ENCODE results near the gene TRIM41.
"Not testable (repeated sequence)": the region's sequence is repeated elsewhere in the genome, so short reads cannot be mapped to it uniquely, and the experiment has no call there.

TRIM41 gene

DNA sequence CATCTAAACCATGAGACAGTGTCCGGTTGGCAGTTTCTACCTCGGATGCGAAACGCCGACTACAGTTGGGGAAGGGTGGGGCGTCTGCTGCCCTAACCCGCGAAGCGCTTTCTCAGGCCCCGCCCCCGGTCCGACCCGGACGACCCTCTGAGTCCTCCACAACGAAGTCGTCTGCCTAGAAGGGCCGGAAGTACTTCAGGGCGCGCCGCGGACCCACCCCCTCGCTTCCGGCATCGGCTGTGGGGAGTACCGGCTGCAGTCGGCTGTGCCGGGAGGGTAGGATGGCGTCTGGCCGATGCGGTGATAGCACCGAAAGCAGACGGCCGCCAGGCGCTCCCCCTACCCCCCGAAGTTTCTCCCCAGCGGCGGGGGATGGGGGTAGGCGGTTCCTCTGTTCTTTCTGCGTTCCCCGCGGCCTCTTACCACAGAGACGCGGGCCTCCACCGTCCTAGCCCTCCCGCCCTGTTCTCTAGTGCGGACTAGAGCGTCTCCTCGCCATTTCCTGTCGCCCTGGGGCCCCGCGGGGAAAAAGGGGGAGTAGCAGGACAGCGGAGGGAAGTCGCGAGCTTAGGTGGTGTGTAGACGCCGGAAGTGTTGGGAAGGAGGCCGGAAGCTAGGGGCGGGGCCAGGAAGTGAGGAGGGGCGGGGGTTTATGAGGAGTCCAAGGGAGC is at the start of gene TRIM41:
TSS of gene TRIM41 (plus strand) at position 224 of the 671 bp plus-strand sequence. CDS start 719 bp downstream, outside the sequence.
- no peaks in the 10 kb centered on the region for H3K9me3 ChIP-seq (ENCODE audit: control insufficient read depth, insufficient read depth, low read depth, low read length)
- H3K4me3 ChIP-seq (ENCODE audit: low read depth, low read length) = peak within 1 kb of the TSS; percentile 83
- H3K36me3 ChIP-seq (ENCODE audit: control insufficient read depth, insufficient read depth, low read length) = peaks cover 15% of the 10 kb centered on the region
- H3K27me3 ChIP-seq (ENCODE audit: control insufficient read depth, insufficient read depth, low read length) = no peaks in the 10 kb centered on the region
- H3K4me1 ChIP-seq (ENCODE audit: control insufficient read depth, insufficient read depth, low read length) = peaks cover 9% of the 10 kb centered on the region; the same call in 1 of the 2 replicates
- H3K27ac ChIP-seq (ENCODE audit: low read depth, low read length) = peak within 1 kb of the TSS; percentile 87
- H3K9ac ChIP-seq (ENCODE audit: low read length) = peak within 1 kb of the TSS; percentile 87

DNA sequence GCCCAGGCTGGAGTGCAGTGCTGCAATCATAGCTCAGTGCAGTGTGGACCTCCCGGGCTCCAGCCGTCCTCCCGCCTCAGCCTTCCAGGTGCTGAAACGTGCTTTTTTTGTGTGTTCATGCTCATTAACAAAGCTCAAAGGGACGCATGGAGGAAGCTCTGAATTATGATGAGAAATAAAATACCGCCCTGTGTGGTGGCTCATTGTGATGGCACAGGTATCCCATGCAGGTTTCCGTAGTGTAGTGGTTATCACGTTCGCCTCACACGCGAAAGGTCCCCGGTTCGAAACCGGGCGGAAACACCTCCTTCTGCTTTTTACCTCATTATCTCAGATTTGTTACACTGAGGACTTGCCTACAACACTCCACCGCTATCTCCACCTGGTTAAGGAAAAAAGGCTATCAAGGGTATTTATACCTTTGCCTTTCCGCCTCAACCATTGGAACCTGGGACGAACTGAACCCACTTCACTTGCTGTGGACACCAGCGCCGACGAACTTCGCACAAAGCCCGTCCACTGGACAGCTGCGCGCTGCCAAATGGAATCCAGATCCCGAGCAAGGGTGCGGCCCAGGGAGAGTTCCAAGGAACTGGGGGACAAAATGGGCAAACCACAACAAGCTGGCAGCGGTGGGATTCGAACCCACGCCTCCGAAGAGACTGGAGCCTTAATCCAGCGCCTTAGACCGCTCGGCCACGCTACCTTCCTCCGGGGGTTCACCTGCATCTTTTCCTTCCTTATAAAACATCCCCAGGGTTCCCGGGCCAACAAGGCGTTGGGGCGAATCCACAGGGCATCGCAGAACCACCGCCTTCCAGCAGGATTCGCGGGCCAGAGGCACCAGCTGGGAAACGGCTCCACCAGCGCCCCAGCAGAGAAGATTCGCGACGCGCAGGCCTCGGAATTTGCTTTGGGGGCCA is 49.4 kb upstream of the TRIM41 start:
- peak overlapping the region; percentile 64 for H3K4me3 ChIP-seq (ENCODE audit: low read depth, low read length)
- peak overlapping the region; percentile 45 for H3K9ac ChIP-seq (ENCODE audit: low read length)
- H3K27ac ChIP-seq (ENCODE audit: low read depth, low read length) = no peak overlapping the region
- H3K9me3 ChIP-seq (ENCODE audit: control insufficient read depth, insufficient read depth, low read depth, low read length) = no peaks in the 10 kb centered on the region
- peaks cover 37% of the 10 kb centered on the region for H3K27me3 ChIP-seq (ENCODE audit: control insufficient read depth, insufficient read depth, low read length)
- H3K36me3 ChIP-seq (ENCODE audit: control insufficient read depth, insufficient read depth, low read length) = no peaks in the 10 kb centered on the region
- no peaks in the 10 kb centered on the region for H3K4me1 ChIP-seq (ENCODE audit: control insufficient read depth, insufficient read depth, low read length)

DNA sequence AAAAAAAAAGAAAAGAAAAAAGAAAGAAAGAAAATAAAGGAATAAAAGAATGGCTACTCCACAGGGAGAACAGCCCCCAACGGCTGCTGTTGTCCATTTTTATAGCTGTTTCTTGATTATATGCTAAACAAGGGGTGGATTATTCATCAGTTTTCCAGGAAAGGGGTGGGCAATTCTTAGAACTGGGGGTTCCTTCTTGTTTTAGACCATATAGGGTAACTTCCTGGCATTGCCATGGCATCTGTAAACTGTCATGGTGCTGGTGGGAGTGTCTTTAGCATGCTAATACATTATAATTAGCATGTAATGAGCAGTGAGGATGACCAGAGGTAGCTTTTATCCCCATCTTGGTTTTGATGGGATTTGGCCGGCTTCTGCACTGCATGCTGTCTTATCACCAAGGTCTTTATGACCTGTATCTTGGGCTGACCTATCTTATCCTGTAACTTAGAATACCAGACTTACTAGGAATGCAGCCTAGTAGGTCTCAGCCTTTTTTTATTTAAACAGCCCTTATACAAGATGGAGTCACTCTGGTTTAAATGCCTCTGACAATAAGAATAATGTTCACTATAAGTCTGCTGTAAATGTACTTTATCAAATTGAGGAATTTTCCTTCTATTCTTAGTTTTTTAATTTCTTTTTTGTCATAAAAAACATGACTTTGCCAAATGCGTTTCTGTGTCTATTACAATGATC is 46.7 kb upstream of the TRIM41 start:
- H3K4me3 ChIP-seq (ENCODE audit: low read depth, low read length) = no peak overlapping the region
- no peaks in the 10 kb centered on the region for H3K4me1 ChIP-seq (ENCODE audit: control insufficient read depth, insufficient read depth, low read length)
- H3K36me3 ChIP-seq (ENCODE audit: control insufficient read depth, insufficient read depth, low read length) = no peaks in the 10 kb centered on the region
- H3K27ac ChIP-seq (ENCODE audit: low read depth, low read length) = no peak overlapping the region
- peaks cover 22% of the 10 kb centered on the region for H3K27me3 ChIP-seq (ENCODE audit: control insufficient read depth, insufficient read depth, low read length)
- H3K9me3 ChIP-seq (ENCODE audit: control insufficient read depth, insufficient read depth, low read depth, low read length) = no peaks in the 10 kb centered on the region
- no peak overlapping the region for H3K9ac ChIP-seq (ENCODE audit: low read length)

DNA sequence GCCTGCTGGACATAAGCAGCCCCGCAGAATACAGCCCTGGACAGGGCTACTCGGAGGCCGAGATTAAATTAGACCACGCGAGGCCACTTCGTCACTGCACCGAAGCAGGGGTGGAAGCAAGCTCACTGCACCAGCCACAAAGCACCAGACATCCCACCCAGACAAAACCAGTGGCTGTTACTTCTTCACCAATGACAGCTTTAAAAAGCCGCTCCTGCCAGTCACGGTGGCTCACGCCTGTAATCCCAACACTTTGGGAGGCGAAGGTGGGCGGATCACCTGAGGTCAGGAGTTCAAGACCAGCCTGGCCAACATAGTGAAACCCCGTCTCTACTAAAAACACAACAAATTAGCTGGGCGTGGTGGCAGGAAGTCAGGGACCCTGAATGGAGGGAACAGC is 45.5 kb upstream of the TRIM41 start:
- H3K27me3 ChIP-seq (ENCODE audit: control insufficient read depth, insufficient read depth, low read length) = peaks cover 11% of the 10 kb centered on the region
- not testable (repeated sequence) for H3K9ac ChIP-seq (ENCODE audit: low read length); H3K36me3 ChIP-seq (ENCODE audit: control insufficient read depth, insufficient read depth, low read length); H3K9me3 ChIP-seq (ENCODE audit: control insufficient read depth, insufficient read depth, low read depth, low read length); H3K4me1 ChIP-seq (ENCODE audit: control insufficient read depth, insufficient read depth, low read length); H3K27ac ChIP-seq (ENCODE audit: low read depth, low read length); H3K4me3 ChIP-seq (ENCODE audit: low read depth, low read length)

DNA sequence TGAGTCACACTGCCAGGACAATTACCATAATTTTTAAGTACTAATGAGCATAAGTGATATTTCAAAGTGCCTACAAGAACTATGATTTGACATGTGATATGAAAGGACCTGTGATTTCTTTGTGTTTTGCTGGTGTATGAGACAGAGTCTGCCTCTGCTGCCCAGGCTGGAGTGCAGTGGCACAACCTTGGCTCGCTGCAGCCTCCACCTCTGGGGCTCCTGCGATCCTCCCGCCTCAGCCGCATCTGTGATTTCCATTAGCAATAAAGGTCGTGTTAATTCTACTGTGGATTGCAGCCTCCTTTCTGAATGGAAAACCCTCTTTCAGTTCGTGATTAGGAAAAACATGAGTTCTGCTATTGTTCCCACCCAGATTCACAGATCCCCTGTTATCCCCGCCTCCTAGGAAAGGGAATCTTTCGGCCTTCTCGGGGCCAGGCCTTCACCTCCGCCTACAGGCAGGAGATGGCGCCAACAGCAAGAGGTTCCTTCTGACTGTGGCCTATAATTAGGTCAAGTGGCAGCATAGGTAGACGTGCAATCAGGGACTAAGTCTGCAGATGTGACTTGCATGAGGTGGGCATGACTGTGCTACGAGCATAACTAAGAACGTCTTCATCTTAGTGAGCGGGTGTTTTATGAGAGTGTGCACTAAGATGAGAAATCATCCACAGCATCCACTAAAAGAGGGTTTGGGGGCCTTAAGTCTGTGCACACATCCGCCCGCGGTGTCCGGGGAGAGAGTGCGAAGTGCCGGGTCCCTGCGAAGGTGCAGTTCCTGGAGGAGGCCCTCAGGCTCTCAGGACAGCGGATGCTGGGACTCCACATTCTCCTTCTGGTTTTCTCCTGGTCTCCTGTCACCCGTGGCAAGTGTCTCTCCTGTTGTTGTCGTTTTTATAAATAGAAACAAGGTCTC is 41.2 kb upstream of the TRIM41 start:
- Histone ChIP-seq H3K36me3 (ENCODE audit: control insufficient read depth, insufficient read depth, low read length) (no peaks in the 10 kb centered on the region), H3K27me3 (ENCODE audit: control insufficient read depth, insufficient read depth, low read length) (peaks cover 3% of the 10 kb centered on the region; the same call in 1 of the 2 replicates), H3K27ac (ENCODE audit: low read depth, low read length) (no peak overlapping the region), H3K4me1 (ENCODE audit: control insufficient read depth, insufficient read depth, low read length) (no peaks in the 10 kb centered on the region), H3K4me3 (ENCODE audit: low read depth, low read length) (peak overlapping the region; percentile 13; the same call in 1 of the 2 replicates), H3K9me3 (ENCODE audit: control insufficient read depth, insufficient read depth, low read depth, low read length) (no peaks in the 10 kb centered on the region), H3K9ac (ENCODE audit: low read length) (no peak overlapping the region)

DNA sequence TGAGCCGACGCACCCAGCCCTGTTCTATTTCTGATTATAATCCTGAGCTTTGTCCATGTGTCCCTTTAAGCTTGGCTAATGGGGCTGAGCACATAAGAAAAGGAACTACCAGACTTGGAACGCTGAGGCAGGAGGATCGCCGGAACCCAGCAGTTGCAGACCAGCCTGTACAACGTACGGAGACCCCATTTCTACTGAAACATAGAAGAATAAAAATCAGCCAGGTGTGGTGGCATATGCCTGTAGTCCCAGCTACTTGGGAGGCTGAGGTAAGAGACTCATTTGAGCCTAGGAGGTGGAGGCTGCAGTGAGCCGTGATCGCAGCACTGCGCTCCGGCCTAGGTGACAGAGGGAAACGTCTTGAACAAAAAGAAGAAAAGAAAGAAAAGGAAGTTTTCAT is 40.4 kb upstream of the TRIM41 start:
- Histone ChIP-seq H3K9me3 (ENCODE audit: control insufficient read depth, insufficient read depth, low read depth, low read length) (no peaks in the 10 kb centered on the region), H3K27ac (ENCODE audit: low read depth, low read length) (no peak overlapping the region), H3K36me3 (ENCODE audit: control insufficient read depth, insufficient read depth, low read length) (no peaks in the 10 kb centered on the region), H3K4me1 (ENCODE audit: control insufficient read depth, insufficient read depth, low read length) (no peaks in the 10 kb centered on the region), H3K4me3 (ENCODE audit: low read depth, low read length) (no peak overlapping the region), H3K27me3 (ENCODE audit: control insufficient read depth, insufficient read depth, low read length) (peaks cover 3% of the 10 kb centered on the region; the same call in 1 of the 2 replicates), H3K9ac (ENCODE audit: low read length) (no peak overlapping the region)

DNA sequence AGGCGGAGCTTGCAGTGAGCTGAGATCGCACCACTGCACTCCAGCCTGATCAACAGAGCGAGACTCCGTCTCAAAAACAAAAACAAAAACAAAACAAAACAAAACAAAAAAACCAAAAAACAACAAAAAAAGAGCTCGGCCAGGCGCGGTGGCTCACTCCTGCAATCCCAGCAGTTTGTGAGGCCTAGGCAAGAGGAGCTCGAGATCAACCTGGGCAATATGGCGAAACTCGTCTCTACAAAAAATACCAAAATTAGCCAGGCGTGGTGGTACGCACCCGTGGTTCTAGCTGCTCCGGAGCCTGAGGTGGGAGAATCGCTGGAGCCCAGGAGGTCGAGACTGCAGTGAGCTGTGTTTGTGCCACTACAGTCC is 38.2 kb upstream of the TRIM41 start:
- H3K27ac ChIP-seq (ENCODE audit: low read depth, low read length) = no peak overlapping the region
- no peaks in the 10 kb centered on the region for H3K4me1 ChIP-seq (ENCODE audit: control insufficient read depth, insufficient read depth, low read length)
- H3K27me3 ChIP-seq (ENCODE audit: control insufficient read depth, insufficient read depth, low read length) = peaks cover 11% of the 10 kb centered on the region
- no peaks in the 10 kb centered on the region for H3K36me3 ChIP-seq (ENCODE audit: control insufficient read depth, insufficient read depth, low read length)
- H3K4me3 ChIP-seq (ENCODE audit: low read depth, low read length) = peak overlapping the region; percentile 59; the same call in 1 of the 2 replicates
- H3K9me3 ChIP-seq (ENCODE audit: control insufficient read depth, insufficient read depth, low read depth, low read length) = no peaks in the 10 kb centered on the region
- H3K9ac ChIP-seq (ENCODE audit: low read length) = no peak overlapping the region

DNA sequence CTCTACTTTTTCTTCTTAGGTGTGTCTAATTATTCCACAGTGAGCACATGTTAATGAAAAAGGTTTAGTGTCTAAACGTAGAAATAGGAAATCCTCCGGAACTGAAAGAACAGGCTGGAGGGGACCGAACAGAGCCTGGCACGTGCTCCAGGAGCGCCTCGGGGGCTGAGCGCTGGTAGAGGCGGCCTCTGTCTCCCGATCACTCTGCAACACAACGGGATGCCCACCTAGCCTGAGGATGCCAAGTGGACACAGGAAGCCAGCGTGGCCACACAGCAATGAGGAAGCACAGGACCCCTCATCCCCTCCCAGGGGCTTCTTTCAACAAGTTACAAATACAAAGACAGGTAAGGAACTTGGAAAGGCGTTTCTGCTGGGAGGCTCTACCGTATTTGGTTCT is 37.5 kb upstream of the TRIM41 start:
- Histone ChIP-seq H3K36me3 (ENCODE audit: control insufficient read depth, insufficient read depth, low read length) (no peaks in the 10 kb centered on the region), H3K27ac (ENCODE audit: low read depth, low read length) (no peak overlapping the region), H3K9ac (ENCODE audit: low read length) (no peak overlapping the region), H3K27me3 (ENCODE audit: control insufficient read depth, insufficient read depth, low read length) (peaks cover 17% of the 10 kb centered on the region), H3K4me1 (ENCODE audit: control insufficient read depth, insufficient read depth, low read length) (0 out of 2 replicates have a peak, but pooled peaks cover 4% of the 10 kb centered on the region), H3K9me3 (ENCODE audit: control insufficient read depth, insufficient read depth, low read depth, low read length) (no peaks in the 10 kb centered on the region), H3K4me3 (ENCODE audit: low read depth, low read length) (no peak overlapping the region)

DNA sequence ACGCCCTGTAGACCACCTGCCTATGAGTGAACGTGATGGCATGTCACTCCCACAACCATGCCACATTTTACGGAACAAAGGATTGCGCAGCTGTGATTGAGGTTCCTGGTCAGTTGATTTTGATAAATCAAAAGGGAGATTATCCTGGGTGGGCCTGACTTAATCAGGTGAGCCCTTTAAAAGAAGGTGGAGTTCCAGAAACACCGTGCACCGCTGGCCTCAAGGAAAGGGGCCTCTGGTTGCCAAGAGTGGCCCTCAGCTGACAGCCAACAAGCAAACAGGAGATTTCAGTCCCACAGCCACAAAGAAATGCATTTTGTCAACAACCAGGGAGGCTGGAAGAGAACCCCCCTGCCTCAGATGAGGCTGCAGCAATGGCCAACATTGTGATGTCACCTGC is 37.1 kb upstream of the TRIM41 start:
- Histone ChIP-seq H3K9me3 (ENCODE audit: control insufficient read depth, insufficient read depth, low read depth, low read length) (no peaks in the 10 kb centered on the region), H3K4me1 (ENCODE audit: control insufficient read depth, insufficient read depth, low read length) (0 out of 2 replicates have a peak, but pooled peaks cover 4% of the 10 kb centered on the region), H3K4me3 (ENCODE audit: low read depth, low read length) (no peak overlapping the region), H3K9ac (ENCODE audit: low read length) (no peak overlapping the region), H3K27me3 (ENCODE audit: control insufficient read depth, insufficient read depth, low read length) (peaks cover 22% of the 10 kb centered on the region), H3K36me3 (ENCODE audit: control insufficient read depth, insufficient read depth, low read length) (no peaks in the 10 kb centered on the region), H3K27ac (ENCODE audit: low read depth, low read length) (no peak overlapping the region)

DNA sequence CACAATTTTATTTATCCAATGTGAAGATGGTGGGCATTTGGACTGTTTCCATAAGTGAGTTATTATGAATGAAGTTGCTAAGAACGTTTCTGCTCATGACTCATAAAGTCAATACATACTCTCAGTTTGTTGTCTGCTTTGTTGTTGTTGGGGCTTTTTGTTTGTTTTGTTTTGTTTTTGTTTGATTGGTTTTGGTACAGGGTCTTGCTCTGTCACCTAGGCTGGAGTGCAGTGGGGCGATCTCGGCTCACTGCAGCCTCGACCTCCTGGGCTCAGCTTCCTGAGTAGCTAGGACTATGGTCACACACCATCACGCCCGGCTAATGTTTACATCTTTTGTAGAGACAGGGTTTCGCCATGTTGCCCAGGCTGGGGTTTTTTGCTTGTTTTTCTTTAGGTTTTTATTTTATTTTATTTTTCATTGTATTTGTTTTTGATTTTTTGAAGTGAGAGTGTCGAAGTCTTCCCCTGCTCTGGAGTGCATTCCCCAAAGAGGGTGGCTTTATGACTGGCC is 36.0 kb upstream of the TRIM41 start:
- H3K4me1 ChIP-seq (ENCODE audit: control insufficient read depth, insufficient read depth, low read length) = 0 out of 2 replicates have a peak, but pooled peaks cover 4% of the 10 kb centered on the region
- peak overlapping the region; percentile 26 for H3K9ac ChIP-seq (ENCODE audit: low read length)
- no peak overlapping the region for H3K27ac ChIP-seq (ENCODE audit: low read depth, low read length)
- H3K4me3 ChIP-seq (ENCODE audit: low read depth, low read length) = peak overlapping the region; percentile 82
- no peaks in the 10 kb centered on the region for H3K36me3 ChIP-seq (ENCODE audit: control insufficient read depth, insufficient read depth, low read length)
- no peaks in the 10 kb centered on the region for H3K9me3 ChIP-seq (ENCODE audit: control insufficient read depth, insufficient read depth, low read depth, low read length)
- H3K27me3 ChIP-seq (ENCODE audit: control insufficient read depth, insufficient read depth, low read length) = peaks cover 26% of the 10 kb centered on the region

Data from HUES6 (cell line).